ENCODE data around the gene SYNDIG1. TPM values are rescaled to one million over a fixed set of nuclear protein-coding genes. Genes with fewer than 3 reads are reported as not detected.

The SYNDIG1 gene
- total and polyA plus RNA-seq, 2 of the 4 experiments (the other 2 are of a cell fraction), result not detected

GRCh38 chr20:24579475-24579874 lies 110.0 kb downstream of the SYNDIG1 start:
- Histone ChIP-seq H3K23ac (ENCODE audit: low read depth, low read length) (no peak overlapping the region), H2AK9ac (replicated peaks; ENCODE audit: low read depth, low read length, poor library complexity) (no peak overlapping the region), H2BK120ac (ENCODE audit: low read depth, low read length) (no peak overlapping the region), H3K14ac (replicated peaks; ENCODE audit: low read depth, low read length) (no peak overlapping the region), H3K27me3 (ENCODE audit: control insufficient read depth, insufficient read depth, low read length) (no peaks in the 10 kb centered on the region), H2BK15ac (ENCODE audit: low read depth, low read length) (no peak overlapping the region), H3K4ac (ENCODE audit: low read depth, low read length) (no peak overlapping the region), H3K18ac (ENCODE audit: low read depth, low read length) (no peak overlapping the region), H3K79me1 (ENCODE audit: low read depth in 1 of 2, low read length in 2 of 2) (no peaks in the 10 kb centered on the region), H3K36me3 (ENCODE audit: control insufficient read depth, insufficient read depth, low read length) (no peaks in the 10 kb centered on the region), H2BK20ac (ENCODE audit: low read depth, low read length) (no peak overlapping the region), H4K5ac (ENCODE audit: low read depth, low read length) (no peak overlapping the region), H3K27ac (ENCODE audit: insufficient read depth, low read length) (no peak overlapping the region), H3K9me3 (ENCODE audit: control insufficient read depth, insufficient read depth, low read length) (no peaks in the 10 kb centered on the region), H4K8ac (ENCODE audit: low read depth in 2 of 2, low read length in 2 of 2) (no peak overlapping the region), H2AFZ (replicated peaks; ENCODE audit: low read length, poor library complexity) (no peak overlapping the region), H3K4me2 (ENCODE audit: low read depth, low read length) (no peak overlapping the region), H3K9me1 (ENCODE audit: insufficient read depth, low read length) (no peaks in the 10 kb centered on the region), H3K4me3 (ENCODE audit: insufficient read depth, low read depth, low read length) (no peak overlapping the region), H3K9ac (ENCODE audit: low read depth, low read length) (no peak overlapping the region), H3K56ac (ENCODE audit: extremely low read depth, insufficient read depth, low read length) (no peak overlapping the region), H3K4me1 (ENCODE audit: control insufficient read depth, insufficient read depth, low read length) (no peaks in the 10 kb centered on the region), H2AK5ac (ENCODE audit: low read depth, low read length) (no peak overlapping the region), H4K91ac (ENCODE audit: insufficient read depth, low read depth, low read length) (no peak overlapping the region), H4K20me1 (ENCODE audit: insufficient read depth, low read length) (no peaks in the 10 kb centered on the region), H2BK5ac (ENCODE audit: low read depth, low read length, poor library complexity, severe bottlenecking) (no peak overlapping the region)
- ATAC-seq (ENCODE audit: low read depth), result no peak
- ChIA-PET CTCF (no interaction called here), POLR2A (ENCODE audit: unreplicated experiment) (no interaction called here)
- intact Hi-C loops (cut with micrococcal nuclease) (no loop called here), dilution Hi-C loops (cut with HindIII; ENCODE audit: low sequenced_read_pairs, unreplicated experiment) (no loop called here), in situ Hi-C loops (cut with MboI; ENCODE audit: low sequenced_read_pairs) (no loop called here)
- 72% methylated on average over 2 of the region's 10 CpGs; no CpG with 5 or more reads in 1 of the 2 experiments for WGBS, 2 experiments (ENCODE audit: extremely low coverage in 2 of 2, insufficient read length in 1 of 2)
- DNase-seq, result no peak
- no TSS peak for BruUV-seq (replicated peaks)
- TF ChIP-seq CHD1 (IDR thresholded peaks at IDR 0.05; ENCODE audit: low read depth, low read length) (no peak), NFE2L2 (IDR thresholded peaks at IDR 0.05; ENCODE audit: low read depth, low read length) (no peak), RFX5 (IDR thresholded peaks at IDR 0.05; ENCODE audit: low read depth, low read length) (no peak), SMC3 (IDR thresholded peaks at IDR 0.05; ENCODE audit: low read depth, low read length) (no peak), RAD21 (IDR thresholded peaks at IDR 0.05; ENCODE audit: low read length) (no peak), CTCF (conservative IDR thresholded peaks at IDR 0.05; ENCODE audit: low read depth, low read length) (no peak), MAZ (IDR thresholded peaks at IDR 0.05; ENCODE audit: borderline replicate concordance, low read depth, low read length) (no peak)

Measured in IMR-90 (cell line).